ENCODE measurements around the gene COL25A1.
"Not testable (repeated sequence)": the region's sequence is repeated elsewhere in the genome, so short reads cannot be mapped to it uniquely, and the experiment has no call there.

The COL25A1 gene

GRCh38 chr4:108940149-108940548 is 362.3 kb downstream of the COL25A1 start:
- no peak for DNase-seq (ENCODE audit: low read depth)
- H3K4me3 ChIP-seq (ENCODE audit: control insufficient read depth, low read depth, low read length), result no peak overlapping the region
- TF ChIP-seq CTCF (conservative IDR thresholded peaks at IDR 0.05; ENCODE audit: control insufficient read depth, insufficient read depth, low read depth, low read length), result no peak

DNA sequence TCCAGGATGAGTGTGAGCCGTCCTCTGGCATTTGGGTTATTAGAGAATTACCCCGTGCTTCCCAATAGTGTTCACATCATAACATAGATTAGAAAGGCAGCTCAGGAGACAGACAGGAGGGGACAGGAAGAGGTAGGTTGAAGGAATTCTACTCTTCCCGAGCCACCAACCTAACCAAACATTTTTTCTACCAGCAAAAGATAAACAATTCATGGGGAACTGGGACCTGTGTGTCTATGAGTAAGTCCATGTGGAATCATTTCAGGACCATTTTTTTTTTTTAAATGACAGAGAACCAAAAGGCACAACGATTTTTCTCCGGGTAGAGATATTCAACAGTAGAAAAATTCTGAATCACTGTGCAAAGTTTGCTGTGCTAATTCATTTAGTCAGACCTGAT is 365.4 kb downstream of the COL25A1 start:
- no peak overlapping the region for H3K4me3 ChIP-seq (ENCODE audit: control insufficient read depth, low read depth, low read length)
- no peak for DNase-seq (ENCODE audit: low read depth)
- TF ChIP-seq CTCF (conservative IDR thresholded peaks at IDR 0.05; ENCODE audit: control insufficient read depth, insufficient read depth, low read depth, low read length), result no peak

GRCh38 chr4:108933925-108934324 is 368.5 kb downstream of the COL25A1 start:
- H3K4me3 ChIP-seq (ENCODE audit: control insufficient read depth, low read depth, low read length); DNase-seq (ENCODE audit: low read depth): not testable (repeated sequence)

- H3K4me3 ChIP-seq (ENCODE audit: control insufficient read depth, low read depth, low read length), result no peak overlapping the region
- no peak for DNase-seq (ENCODE audit: low read depth)
- TF ChIP-seq CTCF (conservative IDR thresholded peaks at IDR 0.05; ENCODE audit: control insufficient read depth, insufficient read depth, low read depth, low read length), result no peak
Observed at GRCh38 chr4:108933046-108933445, 369.4 kb downstream of the COL25A1 start.

GRCh38 chr4:108931926-108932325 is 370.5 kb downstream of the COL25A1 start:
- no peak for TF ChIP-seq CTCF (conservative IDR thresholded peaks at IDR 0.05; ENCODE audit: control insufficient read depth, insufficient read depth, low read depth, low read length)
- no peak for DNase-seq (ENCODE audit: low read depth)
- no peak overlapping the region for H3K4me3 ChIP-seq (ENCODE audit: control insufficient read depth, low read depth, low read length)

GRCh38 chr4:108930186-108930585 is 372.3 kb downstream of the COL25A1 start:
- H3K4me3 ChIP-seq (ENCODE audit: control insufficient read depth, low read depth, low read length), result no peak overlapping the region
- no peak for TF ChIP-seq CTCF (conservative IDR thresholded peaks at IDR 0.05; ENCODE audit: control insufficient read depth, insufficient read depth, low read depth, low read length)
- no peak for DNase-seq (ENCODE audit: low read depth)

- no peak for DNase-seq (ENCODE audit: low read depth)
- H3K4me3 ChIP-seq (ENCODE audit: control insufficient read depth, low read depth, low read length), result no peak overlapping the region
- TF ChIP-seq CTCF (conservative IDR thresholded peaks at IDR 0.05; ENCODE audit: control insufficient read depth, insufficient read depth, low read depth, low read length), result no peak
Observed at GRCh38 chr4:108926781-108927180, 375.7 kb downstream of the COL25A1 start.

Data from fibroblast of mammary gland (primary cell).